Measurements from ENCODE around the gene NAPG.
"Not testable (repeated sequence)": the region's sequence is repeated elsewhere in the genome, so short reads cannot be mapped to it uniquely, and the experiment has no call there.

The NAPG gene

GRCh38 chr18:10495936-10496335, 29.9 kb upstream of the NAPG start:
- no peak overlapping the region for H3K4me3 ChIP-seq
- H3K27ac ChIP-seq, result no peak overlapping the region
- no peak for DNase-seq (ENCODE audit: low spot score)
- TF ChIP-seq, protein P1, sequence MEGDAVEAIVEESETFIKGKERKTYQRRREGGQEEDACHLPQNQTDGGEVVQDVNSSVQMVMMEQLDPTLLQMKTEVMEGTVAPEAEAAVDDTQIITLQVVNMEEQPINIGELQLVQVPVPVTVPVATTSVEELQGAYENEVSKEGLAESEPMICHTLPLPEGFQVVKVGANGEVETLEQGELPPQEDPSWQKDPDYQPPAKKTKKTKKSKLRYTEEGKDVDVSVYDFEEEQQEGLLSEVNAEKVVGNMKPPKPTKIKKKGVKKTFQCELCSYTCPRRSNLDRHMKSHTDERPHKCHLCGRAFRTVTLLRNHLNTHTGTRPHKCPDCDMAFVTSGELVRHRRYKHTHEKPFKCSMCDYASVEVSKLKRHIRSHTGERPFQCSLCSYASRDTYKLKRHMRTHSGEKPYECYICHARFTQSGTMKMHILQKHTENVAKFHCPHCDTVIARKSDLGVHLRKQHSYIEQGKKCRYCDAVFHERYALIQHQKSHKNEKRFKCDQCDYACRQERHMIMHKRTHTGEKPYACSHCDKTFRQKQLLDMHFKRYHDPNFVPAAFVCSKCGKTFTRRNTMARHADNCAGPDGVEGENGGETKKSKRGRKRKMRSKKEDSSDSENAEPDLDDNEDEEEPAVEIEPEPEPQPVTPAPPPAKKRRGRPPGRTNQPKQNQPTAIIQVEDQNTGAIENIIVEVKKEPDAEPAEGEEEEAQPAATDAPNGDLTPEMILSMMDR (IDR thresholded peaks at IDR 0.05), result no peak

GRCh38 chr18:10497206-10497749, 28.5 kb upstream of the NAPG start:
- DNase-seq (ENCODE audit: low spot score), result no peak
- no peak overlapping the region for H3K27ac ChIP-seq
- TF ChIP-seq, protein P1 (IDR thresholded peaks at IDR 0.05), result no peak

DNA sequence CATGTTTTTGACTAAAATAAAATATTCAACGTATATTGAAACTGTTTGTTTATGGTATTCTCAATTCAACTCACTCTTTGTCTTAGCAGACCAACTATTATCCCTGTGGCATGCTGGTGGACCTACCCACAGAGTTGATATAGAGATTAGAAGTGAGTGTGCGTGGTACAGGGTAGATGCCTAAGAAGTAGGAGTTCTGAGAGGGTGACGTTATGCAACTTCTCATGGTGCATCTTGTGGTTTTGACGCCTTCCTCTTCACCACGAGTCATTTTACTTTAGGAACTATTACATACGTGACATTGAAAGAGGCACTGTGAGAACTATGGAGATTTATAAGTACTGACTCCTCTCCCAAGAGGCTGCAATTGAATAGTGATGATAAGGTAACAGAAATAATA, 26.6 kb upstream of the NAPG start:
- TF ChIP-seq, protein P1 (IDR thresholded peaks at IDR 0.05), result no peak
- no peak overlapping the region for H3K4me3 ChIP-seq
- no peak overlapping the region for H3K27ac ChIP-seq
- no peak for DNase-seq (ENCODE audit: low spot score)

More at GRCh38 chr18:10497206-10497749, 28.5 kb upstream of the NAPG start:
- no peak overlapping the region for H3K4me3 ChIP-seq

- TF ChIP-seq, protein P1 (IDR thresholded peaks at IDR 0.05), result no peak
- H3K27ac ChIP-seq, result no peak overlapping the region
- H3K4me3 ChIP-seq, result no peak overlapping the region
- DNase-seq (ENCODE audit: low spot score), result no peak
These were observed 25.8 kb upstream of the NAPG start for GRCh38 chr18:10500038-10500437.

DNA sequence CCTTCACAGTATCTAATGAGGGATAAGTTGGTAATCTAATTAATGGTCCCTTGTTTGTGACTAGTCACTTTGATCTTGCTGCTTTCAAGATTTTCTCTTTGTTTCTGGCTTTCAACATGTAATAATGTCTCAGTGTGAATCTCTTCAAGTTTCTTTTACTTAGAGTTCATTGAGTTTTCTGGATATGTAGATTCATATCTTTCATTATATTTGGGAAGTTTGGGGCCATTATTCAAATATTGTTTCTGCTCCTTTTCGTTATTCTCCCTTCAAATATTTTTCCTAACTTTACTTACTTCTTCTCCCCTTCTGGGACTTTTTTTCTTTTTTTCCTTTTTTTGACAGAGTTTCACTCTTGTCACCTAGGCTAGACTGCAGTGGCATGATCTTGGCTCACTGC, 21.1 kb upstream of the NAPG start:
- TF ChIP-seq, protein P1 (IDR thresholded peaks at IDR 0.05), result no peak
- Histone ChIP-seq H3K4me3 (no peak overlapping the region), H3K27ac (no peak overlapping the region)
- no peak for DNase-seq (ENCODE audit: low spot score)

- not testable (repeated sequence) for H3K4me3 ChIP-seq; H3K27ac ChIP-seq; DNase-seq (ENCODE audit: low spot score)
These were observed 19.9 kb upstream of the NAPG start for GRCh38 chr18:10505892-10506291.

DNA sequence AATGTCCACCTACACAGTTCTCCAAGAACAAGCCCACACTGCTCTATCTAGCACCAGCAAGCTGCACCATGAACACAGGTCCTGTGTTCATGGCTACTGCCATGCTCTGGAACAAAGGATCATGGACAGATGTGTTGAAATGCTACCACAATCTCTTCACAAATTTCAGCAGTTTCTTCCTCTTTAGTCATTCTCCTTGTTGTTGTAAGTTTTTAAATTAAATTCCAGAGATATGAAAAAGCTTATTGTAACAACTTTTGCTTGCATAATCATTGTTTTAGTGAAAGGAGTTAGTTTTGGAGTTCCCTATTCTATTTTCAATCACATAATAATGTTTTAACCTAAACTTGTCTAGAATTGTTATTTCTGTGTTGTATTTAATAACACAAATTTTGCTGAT, 17.2 kb upstream of the NAPG start:
- TF ChIP-seq, protein P1 (IDR thresholded peaks at IDR 0.05), result no peak
- no peak for DNase-seq (ENCODE audit: low spot score)
- Histone ChIP-seq H3K27ac (no peak overlapping the region), H3K4me3 (no peak overlapping the region)

- no peak overlapping the region for H3K27ac ChIP-seq
These were observed 14.6 kb upstream of the NAPG start for GRCh38 chr18:10511236-10511635.

More at GRCh38 chr18:10511236-10511635, 14.6 kb upstream of the NAPG start:
- TF ChIP-seq, protein P1 (IDR thresholded peaks at IDR 0.05), result no peak
- H3K4me3 ChIP-seq, result no peak overlapping the region
- DNase-seq (ENCODE audit: low spot score), result no peak

Measured in coronary artery (tissue), 2 donors.